H54 (cell line): Measurements from ENCODE around the gene GPR137.

Source experiments
- DNase-seq: peaks from one replicate; pipeline ENCODE4 v3.0.0; 2011; ENCODE audit warnings: low spot score, mixed read lengths; ENCODE audit not compliant: insufficient read length
- FAIRE-seq: peaks from 3 replicates; lab custom pipeline; 2011; peaks lifted over from hg19 to GRCh38; lab: Jason Lieb, UNC
- POLR2A ChIP-seq: IDR thresholded peaks from 2 replicates; pipeline ENCODE4 v1.6.1; 2011; ENCODE audit warnings: low read depth, mild to moderate bottlenecking, low read length

The GPR137 gene

GRCh38 chr11:64264371-64264852, 21.2 kb upstream of the GPR137 start:
- no peak for FAIRE-seq
- no peak for TF ChIP-seq POLR2A
- no peak for DNase-seq

GRCh38 chr11:64265176-64266160, 20.2 kb upstream of the GPR137 start:
- no peak for TF ChIP-seq POLR2A
- FAIRE-seq (no peak), DNase-seq (no peak)

DNA sequence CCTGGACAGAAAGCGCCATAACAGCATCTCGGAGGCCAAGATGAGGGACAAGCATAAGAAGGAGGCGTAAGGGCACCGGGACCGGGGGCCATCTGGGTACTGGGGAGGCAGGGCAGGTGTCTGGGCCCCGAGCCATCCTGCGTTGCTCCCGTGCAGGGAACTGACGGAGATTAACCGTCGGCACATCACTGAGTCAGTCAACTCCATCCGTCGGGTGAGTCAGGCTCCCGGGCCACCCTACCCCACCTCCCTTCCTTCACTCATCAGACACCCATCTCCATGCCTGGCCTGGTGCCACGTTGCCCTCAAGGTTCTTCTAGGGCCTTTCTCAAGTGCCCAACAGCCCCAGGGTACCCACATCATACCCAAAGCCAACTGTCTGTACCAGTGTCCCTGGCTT, 19.3 kb upstream of the GPR137 start:
- FAIRE-seq (no peak), DNase-seq (no peak)
- TF ChIP-seq POLR2A: no peak

- DNase-seq (no peak), FAIRE-seq (no peak)
- no peak for TF ChIP-seq POLR2A
These were observed 18.3 kb upstream of the GPR137 start for GRCh38 chr11:64267207-64267945.

DNA sequence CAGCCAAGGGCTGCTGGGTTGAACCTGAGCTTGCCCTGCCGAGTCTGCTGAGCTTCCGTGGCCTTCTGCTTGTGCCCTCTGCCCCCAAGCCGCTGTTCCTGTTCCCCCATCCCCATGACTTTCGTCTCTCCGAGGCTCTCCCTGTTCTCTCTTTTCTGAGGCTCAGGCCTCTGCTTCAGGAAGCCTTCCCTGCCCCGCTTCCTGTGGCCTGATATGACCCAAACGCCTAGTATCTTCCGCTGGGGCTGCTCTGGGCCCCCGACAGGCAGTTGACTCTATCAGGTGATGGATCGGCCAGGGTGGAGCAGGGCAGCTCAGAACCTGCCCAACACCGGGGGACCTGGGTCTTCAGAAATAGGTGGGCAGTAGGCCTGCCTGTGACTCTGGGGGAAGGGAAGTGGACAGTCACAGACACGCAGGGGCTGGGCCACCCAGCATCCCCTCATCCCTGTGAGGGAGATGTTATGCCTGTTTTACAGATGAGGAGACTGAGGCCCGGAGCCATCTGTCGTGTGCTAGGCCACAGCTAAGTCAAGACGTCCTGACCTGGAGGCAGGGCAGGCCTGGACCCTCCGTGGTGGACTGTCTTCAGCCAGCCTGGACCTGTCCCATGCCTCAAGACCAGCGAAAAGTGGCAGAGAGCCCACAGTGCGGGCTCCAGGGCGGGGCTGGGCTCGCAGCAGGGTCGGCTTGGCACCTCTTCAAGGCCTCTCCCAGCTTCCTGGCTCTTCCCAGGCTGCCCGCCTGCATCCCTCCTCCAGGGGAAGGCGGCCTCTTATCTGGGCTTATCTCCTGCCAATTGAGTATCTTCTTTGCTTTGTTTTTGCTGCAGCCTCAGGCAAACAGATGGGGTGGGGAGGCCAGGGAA, 17.4 kb upstream of the GPR137 start:
- FAIRE-seq (no peak), DNase-seq (no peak)
- no peak for TF ChIP-seq POLR2A

DNA sequence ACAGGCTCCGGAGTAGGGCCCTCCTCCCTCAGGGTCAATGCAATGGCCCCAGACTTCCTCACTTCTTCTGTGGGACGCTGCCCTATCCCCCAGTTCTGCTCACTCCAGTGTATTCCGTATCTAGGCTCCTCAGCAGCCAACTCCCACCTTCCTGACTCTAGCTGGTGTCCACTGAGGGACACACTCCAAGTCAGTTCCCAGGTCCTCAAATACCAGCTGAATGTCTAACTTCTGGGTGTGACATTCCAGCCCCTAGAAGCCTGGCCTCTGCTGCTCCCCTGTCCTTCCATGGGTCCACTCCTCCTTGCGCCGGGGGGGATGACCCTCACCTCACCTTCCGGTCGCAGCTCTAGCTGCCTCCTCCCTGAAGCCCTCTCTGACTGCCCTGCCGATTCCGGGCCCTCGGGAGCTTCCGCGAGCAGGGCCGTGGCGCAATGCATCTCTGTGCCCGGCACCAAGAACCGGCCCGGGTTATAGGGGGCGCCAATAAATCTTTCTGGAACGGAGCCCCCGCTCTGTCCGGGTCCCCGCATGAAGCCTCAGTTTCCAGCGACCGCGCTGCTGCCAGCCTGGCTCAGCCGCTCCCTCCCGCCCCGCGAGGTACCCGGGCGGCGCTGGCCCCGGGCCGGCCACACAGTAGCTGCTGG, 16.6 kb upstream of the GPR137 start:
- peak; percentile 30 for TF ChIP-seq POLR2A
- DNase-seq (no peak), FAIRE-seq (no peak)

GRCh38 chr11:64269540-64270220, 16.0 kb upstream of the GPR137 start:
- FAIRE-seq (no peak), DNase-seq (peak; percentile 84)
- TF ChIP-seq POLR2A: 0 out of 2 replicates have a peak, but pooled peaks have one; percentile 27

DNA sequence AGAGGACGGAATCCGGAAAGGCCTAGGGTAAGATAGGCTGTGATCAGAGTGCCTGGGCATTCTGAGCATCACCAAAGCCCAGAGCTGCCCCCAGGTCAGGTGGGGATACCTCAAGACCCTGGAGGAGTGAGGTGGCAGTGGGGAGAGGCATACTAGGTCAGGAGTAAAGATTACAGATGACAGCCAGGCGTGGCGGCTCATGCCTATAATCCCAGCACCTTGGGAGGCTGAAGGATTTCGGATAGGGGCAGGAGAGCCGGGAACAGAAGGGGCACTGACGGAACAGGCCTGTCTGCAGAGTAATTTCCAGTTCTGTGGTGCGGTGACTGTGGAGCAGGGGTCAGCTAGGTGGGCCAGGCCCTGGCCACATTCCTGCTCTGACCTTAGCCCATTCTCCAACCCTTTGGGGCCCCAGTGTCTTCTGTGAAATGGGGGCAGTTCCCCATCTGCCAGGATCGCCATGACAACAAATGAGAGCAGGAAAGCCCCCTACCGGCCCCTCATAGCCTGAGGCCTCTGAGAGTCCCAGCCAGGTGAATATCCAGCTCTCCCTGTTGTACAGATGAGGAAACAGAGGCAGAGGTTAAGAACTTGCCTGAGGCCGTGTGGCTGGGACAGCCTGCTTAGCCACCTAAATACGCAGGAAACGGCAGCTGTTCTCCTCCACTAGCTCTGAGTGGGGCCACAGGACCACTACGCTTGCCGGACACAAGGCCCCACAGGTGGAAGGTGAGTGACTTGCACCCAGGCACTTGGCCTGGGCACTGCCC, 10.4 kb upstream of the GPR137 start:
- no peak for TF ChIP-seq POLR2A
- DNase-seq (no peak), FAIRE-seq (no peak)

DNA sequence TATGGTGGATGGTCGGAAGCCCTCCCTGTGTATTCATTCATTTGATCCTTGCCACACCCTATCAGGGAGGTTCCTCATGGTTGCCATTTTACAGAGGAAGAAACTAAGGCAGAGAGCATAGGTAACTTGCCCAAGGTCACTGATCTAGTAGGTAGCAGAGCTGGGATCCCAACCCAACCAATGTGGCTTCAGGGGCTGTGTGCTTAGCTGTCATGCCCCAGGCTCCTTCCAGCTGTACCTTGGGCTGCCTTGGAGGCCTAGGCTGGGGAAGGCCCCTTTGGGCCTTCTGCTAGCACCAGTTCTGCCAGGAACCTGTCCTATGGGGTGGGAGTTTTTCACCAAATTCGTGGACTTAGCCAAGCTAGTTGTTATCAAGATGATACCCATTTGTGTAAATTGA, 9.8 kb upstream of the GPR137 start:
- DNase-seq: no peak
- no peak for FAIRE-seq
- TF ChIP-seq POLR2A: no peak

GRCh38 chr11:64276653-64277431, 8.8 kb upstream of the GPR137 start:
- peak; percentile 41 for FAIRE-seq
- TF ChIP-seq POLR2A: peak; percentile 28; the same call in 1 of the 2 replicates
- peak; percentile 91 for DNase-seq

GRCh38 chr11:64278576-64279190, 7.0 kb upstream of the GPR137 start:
- no peak for FAIRE-seq
- no peak for DNase-seq
- no peak for TF ChIP-seq POLR2A
